ENCODE measurements around the gene MXRA7.
A peak's percentile ranks its signal among the peaks of the same experiment; 100 is the strongest.

The MXRA7 gene

GRCh38 chr17:76695059-76695831 lies 15.5 kb downstream of the MXRA7 start:
- DNase-seq = no peak

GRCh38 chr17:76691379-76692191 lies 19.2 kb downstream of the MXRA7 start:
- no peak for DNase-seq

- no peak for DNase-seq
Observed at GRCh38 chr17:76690596-76691280, 20.0 kb downstream of the MXRA7 start.

GRCh38 chr17:76689859-76690258 lies 20.9 kb downstream of the MXRA7 start:
- no peak for DNase-seq

- no peak for DNase-seq
Observed at GRCh38 chr17:76688165-76688622, 22.6 kb downstream of the MXRA7 start.

GRCh38 chr17:76687298-76688164 lies 23.2 kb downstream of the MXRA7 start:
- no peak for DNase-seq

- DNase-seq = no peak
Observed at GRCh38 chr17:76686538-76687297, 24.0 kb downstream of the MXRA7 start.

GRCh38 chr17:76685846-76686245 lies 24.9 kb downstream of the MXRA7 start:
- no peak for DNase-seq

- DNase-seq = no peak
Observed at GRCh38 chr17:76685366-76685765, 25.4 kb downstream of the MXRA7 start.

- no peak for DNase-seq
Observed at GRCh38 chr17:76684756-76685155, 26.0 kb downstream of the MXRA7 start.

- DNase-seq = no peak
Observed at GRCh38 chr17:76683921-76684745, 26.6 kb downstream of the MXRA7 start.

- DNase-seq = no peak
Observed at GRCh38 chr17:76683011-76683755, 27.6 kb downstream of the MXRA7 start.

- DNase-seq = no peak
Observed at GRCh38 chr17:76682296-76682695, 28.5 kb downstream of the MXRA7 start.

- peak; percentile 11 for DNase-seq
Observed at GRCh38 chr17:76681222-76682137, 29.3 kb downstream of the MXRA7 start.

- DNase-seq = no peak
Observed at GRCh38 chr17:76679239-76679638, 31.5 kb downstream of the MXRA7 start.

- no peak for DNase-seq
Observed at GRCh38 chr17:76678330-76678729, 32.4 kb downstream of the MXRA7 start.

- no peak for DNase-seq
Observed at GRCh38 chr17:76677406-76677805, 33.4 kb downstream of the MXRA7 start.

- DNase-seq = no peak
Observed at GRCh38 chr17:76676629-76677028, 34.1 kb downstream of the MXRA7 start.

- no peak for DNase-seq
Observed at GRCh38 chr17:76675648-76676047, 35.1 kb downstream of the MXRA7 start.
